GM12865 (cell line): ENCODE measurements around the gene RPL36.

Experiments
- DNase-seq: peaks from one replicate; pipeline ENCODE4 v3.0.0; 2010; ENCODE audit warnings: low read depth
- H3K4me3 ChIP-seq: 2 replicates; pipeline ENCODE4 v1.5.1; 2011; ENCODE audit warnings: mild to moderate bottlenecking, low read depth, low read length, control low read depth
- TF ChIP-seq, protein P1 (sequence below): IDR thresholded peaks from 2 replicates; pipeline ENCODE4 v1.5.1; 2011; ENCODE audit warnings: low read length, control low read depth, low read depth, inconsistent platforms; ENCODE audit not compliant: insufficient read depth; ENCODE audit errors: missing control alignments

Gene RPL36

DNA sequence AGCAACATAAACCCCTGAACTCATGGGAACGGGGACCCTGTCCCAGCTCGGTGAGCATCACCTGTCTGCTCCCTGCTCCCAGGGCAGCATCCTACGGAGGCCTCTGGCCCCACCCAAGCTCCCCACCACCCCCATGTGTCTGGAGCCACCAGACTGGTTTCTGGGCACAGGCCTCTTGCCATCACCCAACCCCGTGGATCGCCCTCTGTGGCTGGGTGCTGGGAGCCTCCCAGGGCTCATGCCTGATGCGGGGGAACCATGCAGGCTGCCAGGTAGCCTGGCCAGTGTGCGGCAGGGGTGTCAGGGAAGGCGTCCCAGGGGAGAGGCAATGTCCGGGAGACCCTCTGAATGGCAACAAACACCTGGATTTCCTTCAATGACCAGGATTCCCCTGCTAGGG, 12.5 kb upstream of the RPL36 start:
- TF ChIP-seq, protein P1, sequence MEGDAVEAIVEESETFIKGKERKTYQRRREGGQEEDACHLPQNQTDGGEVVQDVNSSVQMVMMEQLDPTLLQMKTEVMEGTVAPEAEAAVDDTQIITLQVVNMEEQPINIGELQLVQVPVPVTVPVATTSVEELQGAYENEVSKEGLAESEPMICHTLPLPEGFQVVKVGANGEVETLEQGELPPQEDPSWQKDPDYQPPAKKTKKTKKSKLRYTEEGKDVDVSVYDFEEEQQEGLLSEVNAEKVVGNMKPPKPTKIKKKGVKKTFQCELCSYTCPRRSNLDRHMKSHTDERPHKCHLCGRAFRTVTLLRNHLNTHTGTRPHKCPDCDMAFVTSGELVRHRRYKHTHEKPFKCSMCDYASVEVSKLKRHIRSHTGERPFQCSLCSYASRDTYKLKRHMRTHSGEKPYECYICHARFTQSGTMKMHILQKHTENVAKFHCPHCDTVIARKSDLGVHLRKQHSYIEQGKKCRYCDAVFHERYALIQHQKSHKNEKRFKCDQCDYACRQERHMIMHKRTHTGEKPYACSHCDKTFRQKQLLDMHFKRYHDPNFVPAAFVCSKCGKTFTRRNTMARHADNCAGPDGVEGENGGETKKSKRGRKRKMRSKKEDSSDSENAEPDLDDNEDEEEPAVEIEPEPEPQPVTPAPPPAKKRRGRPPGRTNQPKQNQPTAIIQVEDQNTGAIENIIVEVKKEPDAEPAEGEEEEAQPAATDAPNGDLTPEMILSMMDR = no peak
- no peak overlapping the region for H3K4me3 ChIP-seq
- DNase-seq = no peak

DNA sequence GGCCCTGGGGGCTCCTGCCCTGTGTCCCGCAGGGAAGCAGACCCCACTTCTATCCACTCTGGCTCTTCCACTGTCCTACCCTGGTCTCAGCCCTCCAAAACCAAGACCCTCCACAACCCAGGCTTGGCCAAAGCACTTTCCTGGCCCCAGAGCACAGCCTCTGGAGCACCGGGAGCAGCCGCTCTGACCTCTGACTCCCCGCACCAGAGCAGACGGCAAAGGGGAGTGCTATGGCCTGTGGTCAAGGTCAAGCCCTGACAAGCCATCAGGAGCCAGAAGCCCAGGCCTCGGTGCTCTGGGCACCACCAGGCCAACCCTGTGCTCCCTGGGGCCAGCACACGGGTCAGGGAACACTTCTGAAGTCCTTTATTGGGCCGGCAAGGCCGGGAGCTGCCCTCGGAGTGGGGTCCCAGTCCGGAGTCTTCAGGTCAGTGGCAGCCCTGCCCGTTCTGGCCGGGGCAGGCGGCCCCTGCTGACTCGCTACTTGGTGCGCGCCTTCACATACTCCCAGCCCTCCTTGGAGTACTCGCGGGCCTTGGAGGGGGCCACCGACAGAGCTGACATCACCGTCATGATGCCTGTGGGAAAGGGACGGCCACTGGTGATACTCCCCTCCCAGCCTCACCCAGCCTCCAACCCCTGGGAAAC, 11.9 kb upstream of the RPL36 start:
- DNase-seq = no peak
- H3K4me3 ChIP-seq = no peak overlapping the region
- TF ChIP-seq, protein P1 = no peak

DNA sequence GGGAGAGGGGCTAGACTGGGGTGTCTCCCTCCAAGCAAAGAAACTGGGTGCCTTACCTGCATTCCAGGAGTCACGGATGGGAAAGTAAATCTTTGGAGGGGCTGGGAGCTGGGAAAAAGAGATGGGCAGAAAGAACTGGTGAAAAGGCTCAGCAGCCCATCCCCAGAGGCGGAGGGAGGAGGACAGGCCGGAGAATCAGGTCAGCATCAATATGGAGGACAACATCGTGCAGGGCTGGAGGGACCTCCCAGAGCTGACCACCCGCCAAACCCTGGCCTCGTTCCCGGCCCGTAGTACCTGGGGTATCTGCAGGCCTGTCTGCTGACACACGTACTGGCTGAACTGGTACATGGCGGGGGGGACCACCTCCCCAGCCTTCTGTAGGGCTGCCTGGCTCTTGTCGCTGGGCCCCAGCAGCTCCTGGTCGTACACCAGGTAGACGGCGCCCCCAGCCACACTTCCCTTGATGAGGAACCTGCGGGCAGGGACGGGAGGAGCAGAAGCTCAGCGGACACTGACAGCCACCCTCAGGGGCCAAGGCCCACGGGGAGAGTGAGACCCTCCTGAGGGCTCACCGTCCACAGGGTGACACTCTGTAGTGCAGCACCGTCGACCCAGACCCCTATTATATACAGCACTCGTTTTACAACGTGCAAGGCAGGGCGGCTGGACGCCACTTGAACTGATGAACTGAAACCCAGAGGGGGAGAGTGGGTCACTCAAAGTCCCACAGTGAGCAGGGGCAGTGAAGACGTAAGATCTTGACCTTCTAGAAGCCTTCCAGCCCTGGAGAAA, 10.6 kb upstream of the RPL36 start:
- TF ChIP-seq, protein P1 = no peak
- no peak for DNase-seq

DNA sequence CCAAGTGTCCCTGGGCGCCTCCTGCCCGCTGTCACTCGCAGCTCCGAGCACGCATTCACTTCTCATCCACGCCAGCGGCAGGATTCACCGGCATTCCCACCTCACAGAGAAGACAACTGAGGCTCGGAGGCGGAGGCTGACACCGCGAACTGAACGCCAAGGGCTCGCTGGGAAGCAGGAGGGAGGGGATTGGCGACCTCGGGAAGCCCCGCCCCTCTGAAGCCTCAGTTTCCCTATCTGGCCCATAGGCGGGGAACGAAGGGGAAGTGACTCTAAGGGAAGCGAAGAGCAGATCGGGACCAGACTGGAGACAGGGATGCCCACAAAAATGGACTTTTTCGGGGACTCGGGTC, 10.0 kb upstream of the RPL36 start:
- TF ChIP-seq, protein P1 = no peak
- peak overlapping the region; percentile 75 for H3K4me3 ChIP-seq
- no peak for DNase-seq

More for the DNA sequence above, 10.6 kb upstream of the RPL36 start:
- H3K4me3 ChIP-seq = peak overlapping the region; percentile 75

DNA sequence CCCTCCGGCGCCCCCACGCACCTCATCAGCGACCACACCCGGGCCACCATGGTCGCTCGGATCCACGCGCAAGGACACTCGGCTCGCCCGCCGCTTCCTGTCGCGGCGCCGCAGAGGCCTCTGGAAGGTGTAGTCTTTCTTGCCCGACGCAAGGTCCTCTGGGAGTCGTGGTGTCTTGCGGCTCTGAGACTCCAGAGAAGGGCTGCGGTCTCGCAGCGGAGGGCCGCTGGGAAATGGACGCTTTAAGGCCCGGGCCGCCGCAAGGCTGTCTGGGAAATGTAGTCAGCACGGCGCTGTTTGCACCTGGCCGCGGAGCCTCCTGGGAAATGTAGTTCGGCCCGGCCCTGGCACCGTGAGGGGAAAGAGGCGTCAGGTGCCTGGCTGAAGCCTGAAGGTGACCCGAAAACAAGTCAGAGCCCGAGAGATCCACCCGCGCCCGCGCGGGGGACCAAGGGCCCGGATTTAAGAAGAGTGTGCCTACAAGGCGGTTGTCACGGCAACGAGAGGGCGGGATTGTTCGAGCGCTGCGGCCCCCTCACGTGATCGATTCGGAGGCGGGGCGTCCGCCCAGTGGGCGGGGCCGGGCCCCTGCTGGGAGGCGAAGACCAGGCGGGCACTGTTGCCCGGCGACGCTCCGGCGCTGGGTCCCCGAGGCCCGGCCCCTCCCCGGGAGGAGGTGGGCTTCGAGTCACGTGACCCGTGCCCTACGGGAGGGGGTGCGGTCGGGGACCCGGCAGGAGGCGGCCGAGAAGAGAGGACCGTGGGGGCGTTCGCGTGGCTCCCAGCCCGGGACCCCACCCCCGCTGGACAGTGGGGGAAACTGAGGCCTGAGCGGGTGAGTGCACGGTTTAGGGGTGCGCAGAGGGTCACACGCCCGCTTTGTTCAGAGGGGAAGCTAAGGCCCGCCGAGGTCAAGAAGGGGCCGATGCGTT, 9.4 kb upstream of the RPL36 start, which contains the start of the genes HSD11B1L and MICOS13:
HSD11B1L (plus strand) TSS at position 591 of the 932 bp plus-strand sequence. CDS start 3,806 bp downstream, outside the sequence.
MICOS13 (minus strand) TSS at position 80 of the 932 bp plus-strand sequence; CDS start at position 50, 30 bp downstream.
- peak within 1 kb of the TSS; percentile 75 for H3K4me3 ChIP-seq
- DNase-seq = peak; percentile 100

More for the DNA sequence above, 9.4 kb upstream of the RPL36 start, which contains the start of the genes HSD11B1L and MICOS13:
- TF ChIP-seq, protein P1 = no peak
